ENCODE data around the gene C3orf52.

Gene C3orf52

GRCh38 chr3:112096176-112096575 is 10.0 kb downstream of the C3orf52 start:
- Mint-ChIP-seq H3K4me1 (peaks cover 27% of the 10 kb centered on the region), H3K9me3 (no peaks in the 10 kb centered on the region), H3K27me3 (no peaks in the 10 kb centered on the region), H3K27ac (peak overlapping the region in 1 of 2 donors; percentile 62), H3K4me3 (no peak overlapping the region)
- DNase-seq (no peak), ATAC-seq (no peak)

GRCh38 chr3:112097378-112097777 is 11.2 kb downstream of the C3orf52 start:
- Mint-ChIP-seq H3K9me3 (no peaks in the 10 kb centered on the region), H3K4me3 (no peak overlapping the region), H3K27ac (no peak overlapping the region), H3K4me1 (peaks cover 23% of the 10 kb centered on the region), H3K27me3 (no peaks in the 10 kb centered on the region)
- ATAC-seq (peak; percentile 97), DNase-seq (peak in 1 of 2 donors; percentile 34)

DNA sequence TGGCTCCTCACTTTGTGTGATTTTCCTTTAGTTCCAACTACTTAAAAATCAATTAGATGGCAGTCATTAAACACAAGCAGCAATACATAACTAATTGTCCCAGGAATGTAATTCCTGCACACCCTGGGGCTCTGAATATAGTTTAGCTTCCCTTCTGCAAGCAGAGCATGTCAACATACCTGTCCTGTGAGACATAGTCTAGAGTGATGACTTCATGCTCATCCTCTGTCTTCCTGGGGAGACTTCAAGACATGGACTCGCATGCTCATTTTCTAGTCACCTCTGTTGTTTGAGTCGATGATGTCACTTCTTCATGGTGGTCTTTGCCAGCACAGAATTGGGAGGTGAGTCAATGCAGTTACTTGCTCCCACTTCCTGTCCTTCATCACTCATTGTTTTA is 15.7 kb downstream of the C3orf52 start:
- Mint-ChIP-seq H3K4me1 (peaks cover 13% of the 10 kb centered on the region), H3K9me3 (no peaks in the 10 kb centered on the region), H3K4me3 (no peak overlapping the region), H3K27me3 (no peaks in the 10 kb centered on the region), H3K27ac (no peak overlapping the region)
- ATAC-seq (peak; percentile 36), DNase-seq (no peak)

GRCh38 chr3:112104774-112105173 is 18.6 kb downstream of the C3orf52 start:
- Mint-ChIP-seq H3K9me3 (no peaks in the 10 kb centered on the region), H3K27me3 (no peaks in the 10 kb centered on the region), H3K27ac (no peak overlapping the region), H3K4me3 (no peak overlapping the region), H3K4me1 (no peaks in the 10 kb centered on the region)
- ATAC-seq (no peak), DNase-seq (no peak)

- no peak for ATAC-seq
- H3K4me3 Mint-ChIP-seq = no peak overlapping the region
- H3K4me1 Mint-ChIP-seq = peaks cover 18% of the 10 kb centered on the region
- no peaks in the 10 kb centered on the region for H3K9me3 Mint-ChIP-seq
- DNase-seq = no peak
- no peak overlapping the region for H3K27ac Mint-ChIP-seq
- H3K27me3 Mint-ChIP-seq = no peaks in the 10 kb centered on the region
Measured at GRCh38 chr3:112109322-112109721, 23.1 kb downstream of the C3orf52 start.

DNA sequence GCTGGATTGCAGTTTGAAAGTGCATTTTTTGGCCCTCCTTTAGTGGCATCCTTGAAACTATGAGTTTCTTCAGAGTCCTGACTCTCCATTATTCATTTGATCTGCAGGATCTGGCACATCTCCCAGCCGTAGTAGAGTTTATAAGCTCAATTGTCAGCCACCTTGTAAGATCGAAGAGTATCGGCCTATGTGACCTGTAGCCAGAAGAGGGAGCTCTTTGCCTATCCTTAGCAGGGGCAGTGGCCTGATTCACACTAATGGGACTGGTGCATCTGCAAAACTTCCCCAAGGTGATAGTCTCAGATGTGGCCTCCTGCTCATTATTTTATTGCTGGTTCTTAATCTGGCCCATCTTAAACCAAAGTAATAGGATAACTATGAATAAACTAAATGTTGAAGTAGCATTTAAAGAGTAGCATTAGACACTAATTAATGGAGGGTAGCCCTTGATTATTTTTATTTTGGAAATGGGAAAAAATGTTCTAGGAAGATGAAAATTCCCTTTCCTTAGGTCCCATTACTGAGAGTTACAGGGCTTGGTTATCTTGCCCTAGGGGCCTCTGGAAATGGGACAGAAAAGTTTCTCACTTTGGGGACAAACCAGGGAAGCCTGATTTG is 25.7 kb downstream of the C3orf52 start:
- peaks cover 38% of the 10 kb centered on the region for H3K4me1 Mint-ChIP-seq
- no peaks in the 10 kb centered on the region for H3K27me3 Mint-ChIP-seq
- no peak overlapping the region for H3K27ac Mint-ChIP-seq
- H3K4me3 Mint-ChIP-seq = no peak overlapping the region
- H3K9me3 Mint-ChIP-seq = no peaks in the 10 kb centered on the region
- DNase-seq (peak; percentile 60 to 74), ATAC-seq (peak; percentile 95)

GRCh38 chr3:112114576-112115160 is 28.5 kb downstream of the C3orf52 start:
- ATAC-seq (no peak), DNase-seq (no peak)
- Mint-ChIP-seq H3K27me3 (no peaks in the 10 kb centered on the region), H3K27ac (no peak overlapping the region), H3K9me3 (no peaks in the 10 kb centered on the region), H3K4me1 (peaks cover 60% of the 10 kb centered on the region), H3K4me3 (peak overlapping the region in 1 of 2 donors; percentile 16)

DNA sequence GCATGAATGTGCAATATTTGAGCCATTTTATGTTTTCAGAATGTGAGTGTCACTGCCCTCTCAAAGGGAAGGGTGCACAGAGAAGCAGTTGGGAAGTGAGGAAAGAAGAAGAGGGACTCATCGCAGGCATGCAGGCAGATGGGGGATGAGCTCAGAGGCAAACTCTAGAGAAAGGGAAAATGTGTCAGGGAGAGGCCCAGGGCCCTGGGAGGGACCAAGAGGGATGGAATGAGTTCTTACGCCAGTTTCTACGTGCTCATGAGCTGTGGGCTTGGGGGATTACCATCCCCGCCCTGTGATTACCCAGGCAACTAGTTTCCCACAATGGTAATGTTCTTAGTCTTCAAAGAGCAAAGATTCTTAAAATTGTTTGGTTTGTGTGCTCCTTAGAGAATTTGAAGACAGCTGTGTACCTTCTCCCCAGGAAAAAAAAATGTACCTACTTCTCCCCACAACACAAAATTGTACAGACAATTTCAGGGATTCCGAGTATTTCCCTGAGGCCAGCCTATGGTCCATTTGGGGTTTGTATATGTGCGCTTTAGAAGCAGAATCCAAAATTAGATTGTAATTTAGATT is 29.1 kb downstream of the C3orf52 start:
- Mint-ChIP-seq H3K27me3 (no peaks in the 10 kb centered on the region), H3K9me3 (no peaks in the 10 kb centered on the region), H3K27ac (peak overlapping the region in 1 of 2 donors; percentile 1), H3K4me3 (peak overlapping the region in 1 of 2 donors; percentile 16), H3K4me1 (peaks cover 65% of the 10 kb centered on the region)
- DNase-seq = peak in 1 of 2 donors; percentile 30
- peak; percentile 66 for ATAC-seq

DNA sequence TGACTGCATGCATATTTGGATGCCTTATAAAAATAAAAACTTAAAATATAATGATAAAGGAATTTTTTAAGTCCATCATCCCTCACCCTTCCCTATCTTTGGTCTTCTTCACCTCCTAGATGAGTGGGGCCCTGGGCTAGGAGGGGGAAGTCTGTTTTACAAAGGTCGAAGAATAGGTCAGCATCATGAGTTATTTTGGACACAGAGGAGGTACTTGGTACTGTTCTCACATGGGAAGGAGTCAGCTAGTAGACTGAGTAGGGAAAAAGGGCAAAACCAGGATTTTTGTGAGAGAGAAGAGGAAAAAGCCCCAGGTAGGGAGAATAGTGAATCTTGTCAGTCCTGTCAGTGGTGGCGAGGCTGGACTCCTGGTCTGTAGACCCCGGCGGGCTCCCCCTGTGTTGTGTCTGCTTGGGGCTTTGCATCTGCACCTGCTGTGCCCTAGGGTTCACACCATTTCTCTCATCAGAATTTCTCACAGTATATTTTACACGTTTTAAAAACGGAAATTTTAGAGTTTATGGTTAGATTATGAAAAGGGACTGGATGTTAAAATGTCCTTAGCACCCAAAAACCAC is 29.7 kb downstream of the C3orf52 start:
- DNase-seq (no peak), ATAC-seq (no peak)
- Mint-ChIP-seq H3K4me1 (peaks cover 72% of the 10 kb centered on the region), H3K27ac (no peak overlapping the region), H3K9me3 (no peaks in the 10 kb centered on the region), H3K4me3 (no peak overlapping the region), H3K27me3 (no peaks in the 10 kb centered on the region)

DNA sequence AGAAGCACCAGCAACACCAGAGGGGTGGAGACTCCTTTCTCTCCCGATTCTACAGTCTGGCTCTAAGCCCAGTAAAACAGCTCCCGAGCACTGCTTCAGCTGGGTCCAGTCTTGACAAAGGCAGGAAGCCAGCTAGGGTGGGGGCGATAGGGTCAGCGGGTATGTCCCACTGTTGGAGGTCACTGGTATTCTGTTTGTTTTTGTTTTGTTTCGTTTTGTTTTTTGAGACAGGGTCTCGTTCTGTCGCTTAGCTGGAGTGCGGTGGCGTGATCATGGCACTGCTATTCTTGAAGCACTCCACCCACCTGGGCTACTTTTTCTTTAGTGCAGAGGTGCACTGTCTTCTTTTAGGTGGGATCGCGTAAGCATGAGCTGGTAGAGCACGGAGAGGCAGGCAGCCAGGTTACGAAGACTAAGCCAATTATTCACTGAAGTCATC is 30.6 kb downstream of the C3orf52 start:
- Mint-ChIP-seq H3K27ac (peak overlapping the region in 1 of 2 donors; percentile 62), H3K4me1 (peaks cover 76% of the 10 kb centered on the region), H3K4me3 (no peak overlapping the region), H3K9me3 (no peaks in the 10 kb centered on the region), H3K27me3 (no peaks in the 10 kb centered on the region)
- ATAC-seq (no peak), DNase-seq (no peak)

GRCh38 chr3:112117415-112117814 is 31.2 kb downstream of the C3orf52 start:
- H3K27ac Mint-ChIP-seq = no peak overlapping the region
- no peaks in the 10 kb centered on the region for H3K9me3 Mint-ChIP-seq

DNA sequence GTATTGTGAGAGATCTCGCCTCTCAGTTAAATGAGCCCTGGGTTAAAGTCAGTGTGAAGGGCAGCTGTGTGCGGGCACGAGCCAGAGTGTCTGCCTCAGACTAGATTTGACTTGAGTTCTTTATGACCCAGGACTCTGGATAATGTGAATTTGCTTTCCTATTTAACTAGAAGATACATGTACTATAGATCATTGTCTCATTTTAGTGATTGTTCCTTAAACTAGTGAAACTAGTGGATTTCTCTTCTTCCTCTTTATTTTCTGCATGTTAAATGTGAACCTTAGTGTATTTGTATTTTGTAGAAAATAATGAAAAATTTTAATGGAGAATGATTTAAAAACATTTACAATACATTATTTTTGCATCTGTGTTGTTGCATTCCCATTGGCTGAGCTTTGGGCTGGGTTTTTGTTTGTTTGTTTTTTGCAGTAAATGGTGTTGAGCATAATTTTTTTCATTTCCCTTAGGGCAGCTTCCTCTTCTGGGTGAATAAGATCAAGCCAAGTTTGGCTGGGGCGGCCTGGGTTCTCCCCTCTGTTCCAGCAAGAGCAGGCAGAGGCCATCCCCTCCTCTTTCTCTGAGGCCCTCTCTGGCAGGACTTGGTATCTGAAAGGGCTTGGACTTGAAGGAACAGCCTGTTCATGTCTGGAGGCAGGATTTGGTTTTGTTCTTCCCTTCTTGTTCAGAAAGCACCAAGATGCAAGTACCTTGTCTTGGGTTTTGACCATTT is 31.8 kb downstream of the C3orf52 start:
- H3K4me3 Mint-ChIP-seq = no peak overlapping the region
- ATAC-seq (peak; percentile 44), DNase-seq (no peak)
- no peaks in the 10 kb centered on the region for H3K27me3 Mint-ChIP-seq
- H3K4me1 Mint-ChIP-seq = peaks cover 68% of the 10 kb centered on the region
- H3K27ac Mint-ChIP-seq = no peak overlapping the region
- no peaks in the 10 kb centered on the region for H3K9me3 Mint-ChIP-seq

More at GRCh38 chr3:112117415-112117814, 31.2 kb downstream of the C3orf52 start:
- DNase-seq (no peak), ATAC-seq (no peak)
- peaks cover 69% of the 10 kb centered on the region for H3K4me1 Mint-ChIP-seq
- H3K27me3 Mint-ChIP-seq = no peaks in the 10 kb centered on the region
- no peak overlapping the region for H3K4me3 Mint-ChIP-seq

- Mint-ChIP-seq H3K4me1 (peaks cover 58% of the 10 kb centered on the region), H3K27me3 (no peaks in the 10 kb centered on the region), H3K4me3 (peak overlapping the region; percentile 7 to 49), H3K27ac (peak overlapping the region; percentile 19 to 23), H3K9me3 (no peaks in the 10 kb centered on the region)
- no peak for ATAC-seq
- DNase-seq = no peak
Measured at GRCh38 chr3:112119962-112120836, 34.0 kb downstream of the C3orf52 start.

- H3K4me1 Mint-ChIP-seq = peaks cover 63% of the 10 kb centered on the region
- no peak for ATAC-seq
Measured at GRCh38 chr3:112121577-112122547, 35.7 kb downstream of the C3orf52 start.

More at GRCh38 chr3:112121577-112122547, 35.7 kb downstream of the C3orf52 start:
- no peaks in the 10 kb centered on the region for H3K27me3 Mint-ChIP-seq
- H3K4me3 Mint-ChIP-seq = no peak overlapping the region
- no peak for DNase-seq
- no peaks in the 10 kb centered on the region for H3K9me3 Mint-ChIP-seq
- H3K27ac Mint-ChIP-seq = no peak overlapping the region

Measured in stimulated activated naive CD8-positive, alpha-beta T cell treated with anti-CD3 and anti-CD28 coated beads, Interleukin-15, amount 100 ng/mL, for 72 hours (primary cell).